ENCODE measurements around the gene DUSP1. TPM values are rescaled to one million over a fixed set of nuclear protein-coding genes. Genes with fewer than 3 reads are reported as not detected.

The DUSP1 gene
- total RNA-seq, 3 donors from 2014 or later: 752 to 1,562 (median 1,015) TPM

DNA sequence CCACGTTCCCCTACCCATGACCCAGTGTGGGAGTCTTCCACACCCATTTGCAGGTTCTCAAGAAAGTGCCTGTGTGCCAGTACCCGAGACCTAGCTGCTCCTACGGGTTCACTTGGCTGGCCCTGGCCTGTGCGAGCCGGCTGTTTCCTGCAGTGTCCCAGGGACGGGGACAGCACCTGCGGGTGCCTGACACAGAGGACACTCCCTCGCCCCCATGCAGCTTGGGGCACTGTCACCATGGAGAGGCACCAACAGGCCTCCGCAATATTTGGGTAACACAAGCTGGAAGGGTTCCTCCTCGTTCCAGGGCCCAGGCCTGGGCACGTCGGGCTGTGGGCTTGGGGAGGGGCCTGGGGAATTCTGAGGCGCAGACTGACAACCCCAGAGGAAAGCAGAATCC, 41.4 kb downstream of the DUSP1 start:
- peak in 1 of 2 donors; percentile 66 for DNase-seq (ENCODE audit: low spot score in 2 of 2)
- H3K27ac ChIP-seq: peak overlapping the region; percentile 66 to 99
- no peak for TF ChIP-seq POLR2A (IDR thresholded peaks at IDR 0.05)
- TF ChIP-seq POLR2AphosphoS5 (IDR thresholded peaks at IDR 0.05): no peak
- TF ChIP-seq, protein P1, sequence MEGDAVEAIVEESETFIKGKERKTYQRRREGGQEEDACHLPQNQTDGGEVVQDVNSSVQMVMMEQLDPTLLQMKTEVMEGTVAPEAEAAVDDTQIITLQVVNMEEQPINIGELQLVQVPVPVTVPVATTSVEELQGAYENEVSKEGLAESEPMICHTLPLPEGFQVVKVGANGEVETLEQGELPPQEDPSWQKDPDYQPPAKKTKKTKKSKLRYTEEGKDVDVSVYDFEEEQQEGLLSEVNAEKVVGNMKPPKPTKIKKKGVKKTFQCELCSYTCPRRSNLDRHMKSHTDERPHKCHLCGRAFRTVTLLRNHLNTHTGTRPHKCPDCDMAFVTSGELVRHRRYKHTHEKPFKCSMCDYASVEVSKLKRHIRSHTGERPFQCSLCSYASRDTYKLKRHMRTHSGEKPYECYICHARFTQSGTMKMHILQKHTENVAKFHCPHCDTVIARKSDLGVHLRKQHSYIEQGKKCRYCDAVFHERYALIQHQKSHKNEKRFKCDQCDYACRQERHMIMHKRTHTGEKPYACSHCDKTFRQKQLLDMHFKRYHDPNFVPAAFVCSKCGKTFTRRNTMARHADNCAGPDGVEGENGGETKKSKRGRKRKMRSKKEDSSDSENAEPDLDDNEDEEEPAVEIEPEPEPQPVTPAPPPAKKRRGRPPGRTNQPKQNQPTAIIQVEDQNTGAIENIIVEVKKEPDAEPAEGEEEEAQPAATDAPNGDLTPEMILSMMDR (IDR thresholded peaks at IDR 0.05): no peak
- no peaks in the 10 kb centered on the region for H3K9me3 ChIP-seq
- H3K36me3 ChIP-seq: no peaks in the 10 kb centered on the region
- intact Hi-C loops (cut with DNase I; ENCODE audit: low total_unique reads): no loop called here
- H3K4me3 ChIP-seq: no peak overlapping the region
- peaks cover 24 to 31% of the 10 kb centered on the region in 2 donors for H3K4me1 ChIP-seq
- H3K27me3 ChIP-seq: no peaks in the 10 kb centered on the region

DNA sequence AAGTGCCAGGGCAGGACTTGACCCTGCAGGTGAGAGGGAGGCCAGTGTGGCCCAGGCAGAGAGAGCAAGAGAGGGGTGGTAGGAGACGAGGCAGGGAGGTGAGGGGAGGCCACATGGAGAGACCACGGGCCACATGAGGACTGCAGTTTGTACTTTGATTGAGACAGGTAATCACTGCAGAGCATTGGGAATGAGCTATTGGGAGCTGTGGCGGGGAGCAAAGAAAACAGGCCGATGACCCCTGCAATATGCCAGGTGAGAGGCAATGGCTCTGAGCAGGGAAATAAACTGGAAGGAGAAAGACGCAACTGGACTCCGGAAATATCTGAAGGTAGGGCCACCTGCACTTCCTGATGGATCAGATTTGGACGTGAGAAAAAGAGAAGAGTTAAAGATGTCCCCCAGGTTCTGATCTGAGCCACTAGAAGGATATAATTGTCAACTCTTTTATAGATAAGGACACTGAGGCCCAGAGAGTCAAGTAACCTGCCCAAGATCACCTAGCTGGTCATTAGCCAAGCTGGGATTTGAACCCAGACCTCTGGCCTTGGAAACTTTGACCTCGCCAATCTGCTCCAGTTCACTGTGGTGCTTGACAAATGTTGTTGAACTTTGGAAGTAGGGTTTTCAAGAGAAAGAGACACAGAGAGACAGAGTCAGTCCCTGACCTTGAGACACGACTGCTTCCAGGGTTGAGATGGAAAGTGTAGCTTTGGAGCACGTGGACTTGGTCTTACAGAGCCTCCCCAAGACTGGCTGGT, 42.3 kb downstream of the DUSP1 start:
- peak overlapping the region; percentile 29 to 66 for H3K27ac ChIP-seq
- H3K4me1 ChIP-seq: peaks cover 20 to 26% of the 10 kb centered on the region in 2 donors
- TF ChIP-seq POLR2A (IDR thresholded peaks at IDR 0.05) (no peak), POLR2AphosphoS5 (IDR thresholded peaks at IDR 0.05) (no peak)
- TF ChIP-seq, protein P1 (IDR thresholded peaks at IDR 0.05): no peak
- H3K9me3 ChIP-seq: no peaks in the 10 kb centered on the region
- no peak for DNase-seq (ENCODE audit: low spot score in 2 of 2)
- no peak overlapping the region for H3K4me3 ChIP-seq
- intact Hi-C loops (cut with DNase I; ENCODE audit: low total_unique reads): no loop called here
- H3K36me3 ChIP-seq: no peaks in the 10 kb centered on the region
- H3K27me3 ChIP-seq: no peaks in the 10 kb centered on the region

- intact Hi-C loops (cut with DNase I; ENCODE audit: low total_unique reads): no loop called here
- TF ChIP-seq, protein P1 (IDR thresholded peaks at IDR 0.05): no peak
- TF ChIP-seq POLR2AphosphoS5 (IDR thresholded peaks at IDR 0.05) (no peak), POLR2A (IDR thresholded peaks at IDR 0.05) (no peak)
- Histone ChIP-seq H3K4me1 (peaks cover 10 to 15% of the 10 kb centered on the region in 2 donors), H3K4me3 (no peak overlapping the region), H3K36me3 (no peaks in the 10 kb centered on the region), H3K9me3 (no peaks in the 10 kb centered on the region), H3K27me3 (no peaks in the 10 kb centered on the region), H3K27ac (no peak overlapping the region)
- no peak for DNase-seq (ENCODE audit: low spot score in 2 of 2)
Observed at GRCh38 chr5:172727551-172727950, 43.4 kb downstream of the DUSP1 start.

- TF ChIP-seq, protein P1 (IDR thresholded peaks at IDR 0.05): no peak
- TF ChIP-seq POLR2A (IDR thresholded peaks at IDR 0.05): no peak
- no peak for TF ChIP-seq POLR2AphosphoS5 (IDR thresholded peaks at IDR 0.05)
- H3K9me3 ChIP-seq: no peaks in the 10 kb centered on the region
- no peaks in the 10 kb centered on the region for H3K36me3 ChIP-seq
- H3K4me3 ChIP-seq: no peak overlapping the region
- DNase-seq (ENCODE audit: low spot score in 2 of 2): no peak
- intact Hi-C loops (cut with DNase I; ENCODE audit: low total_unique reads): no loop called here
- no peak overlapping the region for H3K27ac ChIP-seq
- peaks cover 4 to 11% of the 10 kb centered on the region in 2 donors for H3K4me1 ChIP-seq
- H3K27me3 ChIP-seq: no peaks in the 10 kb centered on the region
Observed at GRCh38 chr5:172726966-172727365, 44.0 kb downstream of the DUSP1 start.

DNA sequence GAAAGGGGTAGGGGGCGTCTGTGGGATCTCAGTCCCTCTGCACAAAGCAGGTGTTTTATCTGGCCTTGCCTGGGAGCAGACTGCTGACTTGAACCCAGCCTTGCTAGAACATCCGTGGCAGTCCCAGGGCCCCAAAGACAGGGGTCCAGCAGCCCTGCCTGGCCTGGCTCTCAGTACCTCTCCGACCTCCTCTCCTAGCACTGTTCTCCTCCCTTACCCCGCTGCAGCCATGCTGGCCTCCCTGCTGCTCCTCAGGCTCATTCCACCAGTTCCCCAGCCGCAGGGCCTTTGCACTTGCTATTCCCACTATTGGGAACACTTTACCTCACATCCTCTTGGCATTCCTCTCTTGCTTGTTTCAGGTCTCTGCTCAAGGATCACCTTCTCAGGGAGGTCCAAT, 45.2 kb downstream of the DUSP1 start:
- TF ChIP-seq, protein P1 (IDR thresholded peaks at IDR 0.05): no peak
- no peak for TF ChIP-seq POLR2AphosphoS5 (IDR thresholded peaks at IDR 0.05)
- no peak for TF ChIP-seq POLR2A (IDR thresholded peaks at IDR 0.05)
- no peak for DNase-seq (ENCODE audit: low spot score in 2 of 2)
- no peaks in the 10 kb centered on the region for H3K27me3 ChIP-seq
- no peaks in the 10 kb centered on the region for H3K36me3 ChIP-seq
- no peaks in the 10 kb centered on the region for H3K4me1 ChIP-seq
- no peak overlapping the region for H3K4me3 ChIP-seq
- intact Hi-C loops (cut with DNase I; ENCODE audit: low total_unique reads): no loop called here
- H3K9me3 ChIP-seq: no peaks in the 10 kb centered on the region
- no peak overlapping the region for H3K27ac ChIP-seq
